ENCODE data around the gene GDPD5.

GDPD5 gene

DNA sequence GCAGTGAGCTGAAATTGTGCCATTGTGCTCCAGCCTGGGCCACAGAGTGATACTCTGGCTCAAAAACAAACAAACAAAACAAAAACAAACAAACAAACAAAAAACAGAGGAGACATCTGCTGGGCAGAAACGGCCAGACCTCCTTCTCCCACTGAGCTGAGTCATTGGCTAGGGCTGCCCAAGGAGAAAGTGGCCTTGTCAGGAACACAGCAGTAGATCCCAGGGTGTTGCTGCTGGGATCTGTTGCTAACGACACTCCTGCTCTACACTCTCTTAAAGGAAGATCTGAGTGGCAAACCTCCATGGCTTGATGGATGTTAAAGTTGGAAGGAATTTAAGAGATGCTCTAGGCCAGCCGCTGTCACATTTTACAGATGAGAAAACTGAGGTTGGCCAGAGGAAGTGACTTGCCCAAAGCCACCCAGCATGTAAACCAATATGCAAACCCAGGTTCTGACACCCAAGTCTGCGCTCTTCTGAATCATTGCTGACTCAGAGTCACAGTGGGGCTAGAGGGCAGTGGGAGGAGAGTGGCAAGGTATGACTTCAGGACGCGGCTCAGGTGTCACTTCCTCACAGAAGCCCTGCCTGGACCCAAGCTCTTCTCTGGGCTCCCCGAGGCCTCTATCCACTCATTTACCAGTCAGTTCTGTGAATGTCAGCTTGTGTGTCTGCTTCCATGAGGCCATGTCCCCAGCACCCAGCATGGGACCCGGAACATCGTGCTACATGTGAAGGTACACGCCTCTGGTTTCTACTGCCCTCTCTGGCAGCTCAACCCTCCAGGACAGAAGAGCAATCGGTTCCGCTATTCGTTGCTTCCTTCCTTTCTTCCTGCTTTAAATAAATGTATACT, 11.3 kb upstream of the GDPD5 start:
- peak in 1 of 2 experiments; percentile 19 for DNase-seq (ENCODE audit: low read depth in 2 of 2)

DNA sequence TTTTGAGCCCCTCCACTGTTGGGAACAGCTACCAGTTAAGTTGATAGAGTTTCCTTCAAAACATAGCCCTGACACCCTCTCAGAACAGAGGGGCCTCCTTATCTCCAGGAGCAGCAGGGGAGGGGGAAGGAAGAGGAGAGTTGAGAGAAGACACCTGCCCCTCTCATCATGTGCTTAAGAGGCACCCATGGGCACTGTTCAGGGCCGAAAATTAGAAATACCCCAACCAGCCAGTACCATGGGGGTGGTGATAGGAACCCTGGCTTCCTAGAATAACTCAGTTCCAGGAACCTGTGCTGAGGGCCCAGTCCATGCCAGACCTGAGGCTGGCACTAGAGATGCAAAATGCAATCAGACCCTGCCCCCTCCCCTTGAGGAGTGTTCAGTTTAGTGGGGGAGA, 9.3 kb upstream of the GDPD5 start:
- no peak for DNase-seq (ENCODE audit: low read depth in 2 of 2)

DNA sequence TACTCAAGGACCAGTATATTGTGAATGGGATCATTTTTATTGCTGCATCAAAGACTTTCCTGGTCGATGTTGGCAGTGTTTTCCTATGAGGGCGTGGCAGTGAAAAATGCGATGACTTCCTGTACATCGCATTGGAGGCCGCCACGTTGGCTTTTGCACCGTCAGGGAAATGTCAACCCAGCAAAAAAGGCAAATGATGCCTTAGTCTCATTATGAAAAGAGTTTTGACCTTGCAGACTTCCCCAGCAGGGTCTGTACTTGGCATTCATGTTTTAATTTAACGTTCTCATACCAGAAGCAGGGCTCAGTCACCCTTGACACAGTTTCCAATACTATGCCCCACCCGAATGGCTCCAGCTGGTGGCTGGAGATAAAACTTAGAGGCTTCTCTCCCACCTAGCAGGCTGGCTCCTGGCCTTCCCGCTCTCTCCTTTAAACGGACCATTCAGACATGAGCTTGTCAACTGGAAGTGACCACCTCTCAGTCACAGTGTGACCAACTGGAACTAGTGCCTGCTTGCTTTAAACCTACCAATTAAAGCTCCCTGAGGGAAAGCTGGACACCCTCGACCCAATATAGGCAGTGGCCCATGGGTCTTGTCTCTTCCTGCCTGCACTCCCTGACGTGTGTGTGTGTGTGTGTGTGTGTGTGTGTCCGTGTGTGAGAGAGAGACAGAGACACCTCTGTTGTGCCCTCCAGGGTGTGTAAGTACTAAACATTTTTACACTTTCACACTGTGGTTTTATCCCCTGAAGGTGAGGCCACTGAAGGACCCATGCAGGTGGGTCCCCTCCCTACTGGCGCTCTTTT, 8.7 kb upstream of the GDPD5 start:
- no peak for DNase-seq (ENCODE audit: low read depth in 2 of 2)

DNA sequence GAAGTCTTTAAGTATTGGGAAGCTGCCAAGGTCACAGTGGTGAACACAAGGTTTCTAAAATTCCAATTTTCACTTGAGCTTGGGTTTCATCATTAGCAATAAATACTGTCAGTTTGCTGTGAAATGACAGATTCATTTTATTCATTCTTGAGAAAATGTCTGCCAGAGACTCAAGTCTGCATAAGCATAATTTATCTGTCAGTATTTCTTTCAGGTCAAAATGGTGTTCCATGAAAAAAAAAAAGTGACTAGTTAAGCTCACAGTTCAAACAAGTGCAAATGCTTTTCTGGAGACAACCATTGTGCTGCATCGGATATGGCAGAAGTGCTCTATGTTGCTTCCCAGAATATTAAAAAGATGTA, 8.1 kb upstream of the GDPD5 start:
- DNase-seq (ENCODE audit: low read depth in 2 of 2) = no peak

DNA sequence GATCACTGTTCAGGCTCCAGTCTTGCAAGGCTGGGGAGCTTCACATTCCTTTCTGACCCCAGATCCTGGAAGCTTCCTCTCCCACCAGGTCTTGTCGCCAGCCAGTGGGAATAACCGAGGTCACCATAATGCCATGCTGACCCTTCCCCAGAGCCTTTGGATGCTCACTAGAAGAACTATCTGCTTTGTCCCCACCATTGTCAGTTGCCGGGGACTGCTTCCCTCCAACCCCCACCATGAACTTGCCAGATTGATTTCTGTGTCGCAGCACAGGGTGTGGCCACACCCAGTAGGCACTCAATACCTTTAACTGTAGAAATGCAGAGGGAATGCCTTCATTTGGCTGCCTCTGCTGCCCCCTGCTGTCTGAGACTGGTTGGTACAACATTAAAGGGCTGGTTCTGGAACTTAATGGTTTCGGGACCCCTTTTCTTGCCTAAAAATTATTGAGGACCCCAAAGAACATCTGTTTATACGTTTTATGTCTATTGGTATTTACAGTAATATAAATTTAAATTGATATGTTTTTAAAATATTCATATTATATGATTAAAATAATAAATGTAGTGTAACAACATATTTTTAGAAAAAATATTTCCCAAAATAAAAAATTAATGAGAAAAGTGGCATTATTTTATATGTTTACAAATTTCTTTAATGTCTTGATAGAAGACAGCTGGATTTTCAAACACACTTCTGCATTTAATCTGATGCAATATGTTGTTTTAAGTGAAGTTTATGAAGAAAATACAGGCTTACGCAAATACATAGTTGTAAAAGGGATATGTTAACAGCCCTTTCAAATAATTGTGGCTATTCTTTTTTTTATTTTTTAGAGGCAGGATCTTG, 6.7 kb upstream of the GDPD5 start:
- peak; percentile 50 to 73 for DNase-seq (ENCODE audit: low read depth in 2 of 2)

DNA sequence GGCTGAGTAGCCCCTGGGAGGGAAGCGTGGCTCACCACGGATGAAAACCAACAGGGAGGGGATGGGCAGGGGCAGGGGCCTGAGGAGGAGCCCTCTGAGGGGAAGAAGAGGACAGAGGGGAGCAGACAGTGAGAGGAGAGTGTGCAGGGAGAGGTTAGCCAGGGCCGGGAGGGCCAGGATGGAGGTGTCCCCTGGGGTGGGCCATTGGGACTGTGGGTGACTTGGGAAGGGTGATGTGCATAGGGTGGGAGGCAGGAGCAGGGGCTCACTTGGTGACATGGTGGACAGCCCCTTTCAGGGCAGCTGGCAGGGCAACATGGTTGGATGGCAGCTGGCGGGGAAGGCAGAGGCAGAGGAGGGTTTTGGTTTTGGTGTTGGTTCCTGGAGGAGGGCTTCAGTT, 5.6 kb upstream of the GDPD5 start:
- no peak for DNase-seq (ENCODE audit: low read depth in 2 of 2)

DNA sequence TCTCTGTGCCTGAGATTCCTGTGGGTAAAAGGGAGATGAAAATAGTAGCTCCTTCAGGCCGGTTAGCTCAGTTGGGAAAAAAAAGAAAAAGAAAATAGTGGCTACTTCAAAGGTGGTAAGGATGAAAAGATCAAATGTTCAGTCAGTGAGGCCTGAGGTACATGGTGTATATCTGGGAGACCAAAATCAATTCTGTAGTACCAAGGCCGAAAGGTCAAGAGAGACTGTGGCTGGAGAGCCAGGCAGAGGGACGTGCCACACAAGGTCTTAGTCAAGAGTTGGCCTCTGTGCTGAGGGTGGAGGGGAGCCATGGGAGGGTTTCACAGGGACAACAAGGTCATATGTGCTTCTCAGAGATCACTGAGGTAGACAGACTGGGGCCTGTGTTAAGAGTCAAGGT, 4.8 kb upstream of the GDPD5 start:
- DNase-seq (ENCODE audit: low read depth in 2 of 2) = no peak

DNA sequence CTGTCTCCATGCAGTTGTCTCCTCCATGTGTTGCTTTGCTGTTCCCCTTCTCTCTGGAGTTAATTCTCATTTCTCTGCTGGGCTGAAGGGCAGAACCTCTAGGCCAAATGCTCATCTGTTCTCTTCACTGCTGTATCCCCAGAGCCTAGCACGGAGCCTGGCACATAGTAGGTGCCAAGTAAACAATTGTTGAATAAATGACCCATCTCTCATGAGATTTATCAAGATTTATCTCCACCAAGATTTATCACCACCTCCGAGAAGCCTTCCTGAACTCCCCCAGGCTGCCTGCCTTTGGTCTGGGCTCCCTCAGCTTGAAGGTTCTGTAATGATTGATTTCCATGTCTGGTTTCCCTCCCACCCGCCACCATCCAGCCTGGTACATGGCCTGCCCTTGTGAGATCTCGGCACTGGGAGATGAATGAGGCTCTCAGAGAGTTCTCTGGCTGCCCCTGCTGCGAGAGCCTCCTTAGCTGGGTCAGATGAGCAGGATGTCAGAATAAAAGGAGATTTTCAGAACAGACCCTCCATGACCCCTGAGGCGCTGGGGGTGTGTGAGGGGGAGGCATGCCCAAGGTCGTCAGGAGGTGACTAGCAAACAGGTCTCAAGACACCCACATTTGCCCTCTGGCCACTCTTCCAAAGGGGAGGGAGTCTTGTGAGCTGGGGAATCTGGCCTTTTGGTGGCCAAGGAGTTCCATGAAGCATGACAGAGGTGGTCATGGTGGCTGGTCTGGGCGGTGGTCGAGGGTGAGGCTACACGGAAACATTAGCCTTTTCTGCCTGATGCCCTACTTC, 2.4 kb upstream of the GDPD5 start:
- no peak for DNase-seq (ENCODE audit: low read depth in 2 of 2)

DNA sequence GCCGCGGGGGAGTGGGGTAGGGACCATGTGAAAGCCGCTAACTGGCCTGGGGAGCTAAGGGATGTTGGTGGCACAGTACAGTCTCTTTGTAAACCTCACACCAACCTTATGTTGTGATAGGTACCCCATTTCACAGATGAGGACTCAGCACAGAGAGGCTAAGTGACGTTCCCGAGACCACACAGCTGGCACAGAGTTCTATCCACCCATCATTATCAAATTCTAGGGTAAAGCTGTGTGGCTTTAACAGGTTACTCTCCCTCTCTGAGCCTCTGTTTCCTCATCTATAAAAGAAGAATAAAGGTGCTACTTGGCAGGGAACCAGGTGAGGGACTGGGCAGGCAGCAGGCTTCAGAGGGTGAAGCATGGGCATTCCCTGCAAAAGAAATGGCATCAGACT, 1.4 kb upstream of the GDPD5 start:
- DNase-seq (ENCODE audit: low read depth in 2 of 2) = no peak

DNA sequence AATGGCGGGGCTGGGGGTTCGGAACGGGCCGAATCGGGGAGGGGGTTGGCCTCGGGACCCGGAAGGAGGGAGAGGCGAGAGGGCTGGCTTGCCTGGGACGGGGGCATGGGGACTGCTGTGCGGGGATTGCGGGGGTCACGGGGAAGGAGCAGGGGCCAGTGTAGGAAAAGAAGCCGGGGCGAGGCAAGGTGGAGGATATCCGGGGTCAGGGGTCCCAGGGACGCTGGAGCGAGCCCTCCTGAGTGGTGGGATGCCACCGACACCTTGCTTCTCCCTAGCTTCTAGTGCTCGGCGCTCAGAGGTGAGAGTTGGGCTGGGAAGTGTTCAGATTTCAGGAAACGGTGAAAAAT, 426 bp upstream of the GDPD5 start:
- no peak for DNase-seq (ENCODE audit: low read depth in 2 of 2)

DNA sequence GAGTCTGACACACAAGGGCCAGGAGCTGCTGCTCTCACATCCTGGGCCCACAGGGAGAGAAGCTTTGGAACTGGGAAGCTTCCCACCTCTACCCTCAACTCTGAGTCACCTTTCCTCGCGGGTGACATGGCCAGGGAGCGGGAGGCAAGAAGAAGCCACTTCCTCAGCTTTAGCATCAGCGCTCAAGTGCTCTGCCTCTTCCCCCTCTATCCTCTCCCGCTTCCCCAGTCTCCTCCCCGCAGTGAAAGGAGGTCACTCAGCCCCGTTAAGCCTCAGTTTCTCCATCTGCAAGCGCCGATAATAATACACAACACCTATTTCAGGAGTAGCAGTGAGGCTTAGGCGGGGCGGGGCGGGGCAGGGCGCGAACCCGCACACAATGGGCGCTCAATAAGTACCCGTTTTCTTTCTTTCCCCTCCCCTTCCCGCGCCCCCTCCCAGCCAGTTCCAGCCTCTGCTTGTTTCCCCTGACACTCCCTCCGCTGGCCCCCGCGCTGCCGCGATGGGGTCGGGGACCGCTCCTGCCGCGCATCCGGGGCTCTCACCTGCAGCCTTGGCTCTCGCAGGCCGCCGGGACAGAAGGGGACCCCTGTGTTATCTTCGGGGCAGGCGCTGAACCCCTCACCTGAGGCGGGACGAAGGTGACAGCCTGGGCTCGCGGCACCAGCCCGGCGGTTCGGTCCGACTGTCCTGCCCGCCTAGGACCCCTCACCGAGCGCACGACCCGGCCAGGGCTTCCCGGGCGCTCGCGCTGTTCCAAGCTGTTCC, 892 bp downstream of the GDPD5 start:
- DNase-seq (ENCODE audit: low read depth in 2 of 2) = peak in 1 of 2 experiments; percentile 18

DNA sequence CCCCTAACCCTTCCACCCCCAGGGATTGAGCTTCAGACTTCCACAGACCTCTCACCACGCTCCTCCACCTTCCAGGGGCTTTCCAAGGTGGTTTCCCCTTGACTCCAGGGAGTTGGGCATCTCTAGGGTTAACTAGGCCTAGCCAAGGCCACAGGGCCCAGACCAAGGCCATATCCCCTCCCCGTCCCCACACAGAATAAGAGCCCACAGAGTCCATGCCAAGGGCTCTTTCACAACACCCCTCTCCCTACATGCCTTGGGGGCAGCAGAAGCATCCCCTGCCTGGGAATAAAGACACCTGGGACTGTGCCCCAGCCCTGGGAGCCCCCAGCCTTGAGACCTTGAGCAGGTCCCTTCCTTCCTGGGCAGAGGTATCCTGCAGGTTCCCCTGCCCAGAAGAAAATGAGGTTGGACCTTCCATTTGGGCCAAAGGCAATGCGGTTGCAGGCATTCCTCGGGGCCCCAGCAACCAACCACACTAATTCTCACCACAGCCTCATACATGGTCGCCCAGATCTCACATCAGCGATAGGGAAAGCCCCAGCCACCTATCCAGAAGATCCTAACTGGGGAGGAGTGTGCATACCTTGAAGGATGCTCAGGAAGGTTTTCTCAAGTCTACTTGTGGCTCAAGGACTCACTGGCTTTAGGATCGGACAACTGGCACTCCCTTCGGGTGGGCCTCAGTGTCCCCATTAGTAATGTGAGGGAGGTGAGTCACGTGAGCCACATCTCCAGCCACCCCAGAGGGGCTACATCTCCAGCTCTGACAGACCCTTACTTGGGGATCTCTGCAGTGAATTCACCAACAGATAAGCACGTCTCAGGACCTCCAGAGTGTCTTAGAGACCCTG, 1.7 kb downstream of the GDPD5 start:
- no peak for DNase-seq (ENCODE audit: low read depth in 2 of 2)

DNA sequence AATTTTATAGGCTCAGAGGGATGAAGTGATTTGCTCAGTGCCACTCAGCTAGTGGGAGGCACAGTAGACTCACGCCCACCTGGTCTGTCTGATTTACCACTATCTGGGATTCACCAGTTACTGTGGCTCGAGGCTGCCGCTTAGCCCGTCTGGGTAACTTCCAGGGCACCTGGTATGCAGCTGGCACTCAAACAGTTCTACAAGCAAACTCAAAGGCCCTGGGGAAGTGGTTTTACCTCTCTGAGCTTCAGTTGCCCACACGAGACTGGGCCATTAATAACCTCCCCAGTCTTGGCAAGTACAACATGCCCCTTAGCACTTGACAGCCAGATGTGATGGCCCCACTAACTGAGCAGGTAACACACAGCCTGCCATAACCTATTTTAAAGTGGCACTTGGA, 2.6 kb downstream of the GDPD5 start:
- no peak for DNase-seq (ENCODE audit: low read depth in 2 of 2)

DNA sequence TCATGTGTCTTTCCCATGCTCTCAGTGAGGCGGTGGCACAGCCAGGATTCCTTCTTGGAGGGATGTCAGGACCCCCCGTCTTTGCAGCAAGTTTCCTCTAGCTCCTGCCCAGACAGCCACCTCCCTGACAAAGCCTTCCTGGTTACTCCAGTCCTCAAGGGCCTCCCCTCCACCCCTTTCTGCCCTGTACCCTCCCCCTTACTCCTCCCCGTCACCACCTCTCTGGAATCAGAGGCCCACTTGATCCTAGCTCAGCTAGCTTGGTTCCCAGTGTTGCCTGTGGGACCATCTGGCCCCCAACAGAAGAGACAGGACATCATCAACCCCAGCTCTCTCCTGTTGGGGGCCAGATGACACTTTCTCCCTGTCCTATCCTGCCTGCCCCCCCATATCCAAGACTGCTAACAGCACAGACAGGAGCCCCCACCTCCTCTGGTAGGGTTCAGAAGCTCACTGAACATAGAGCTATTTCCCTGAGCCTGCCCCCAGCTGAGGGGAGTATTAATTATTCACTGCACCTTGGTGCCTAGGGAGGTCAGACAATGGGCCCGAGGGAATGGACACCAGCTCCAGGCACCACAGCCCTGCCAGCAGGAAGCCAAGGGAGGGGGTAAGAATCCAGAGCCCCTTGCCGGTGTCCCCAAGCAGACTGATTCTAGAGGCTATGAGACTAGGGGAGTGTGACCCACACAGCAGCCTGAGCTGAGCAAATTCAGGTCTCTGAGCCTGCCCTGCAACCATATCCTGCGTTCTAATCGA, 3.3 kb downstream of the GDPD5 start:
- no peak for DNase-seq (ENCODE audit: low read depth in 2 of 2)

DNA sequence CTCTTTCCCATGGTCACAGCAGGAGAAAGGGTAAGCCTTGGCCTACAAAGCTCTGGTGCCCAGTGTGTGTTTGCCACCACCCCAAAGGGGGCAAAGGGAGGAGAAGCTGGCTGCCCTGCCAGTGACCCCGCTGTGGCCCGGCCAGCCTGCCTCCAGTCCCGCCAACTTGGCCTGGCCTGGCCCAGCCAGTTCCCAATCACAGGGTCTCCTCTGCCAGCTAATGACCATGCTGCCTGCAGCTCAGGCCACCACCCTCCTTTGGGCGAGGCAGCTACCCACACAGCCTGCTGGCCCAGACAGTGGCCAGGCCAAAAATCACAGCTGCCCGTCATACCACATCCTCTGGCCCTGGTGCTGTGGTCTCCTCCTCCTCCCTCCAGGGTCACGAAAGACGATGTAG, 5.1 kb downstream of the GDPD5 start:
- DNase-seq (ENCODE audit: low read depth in 2 of 2) = no peak

DNA sequence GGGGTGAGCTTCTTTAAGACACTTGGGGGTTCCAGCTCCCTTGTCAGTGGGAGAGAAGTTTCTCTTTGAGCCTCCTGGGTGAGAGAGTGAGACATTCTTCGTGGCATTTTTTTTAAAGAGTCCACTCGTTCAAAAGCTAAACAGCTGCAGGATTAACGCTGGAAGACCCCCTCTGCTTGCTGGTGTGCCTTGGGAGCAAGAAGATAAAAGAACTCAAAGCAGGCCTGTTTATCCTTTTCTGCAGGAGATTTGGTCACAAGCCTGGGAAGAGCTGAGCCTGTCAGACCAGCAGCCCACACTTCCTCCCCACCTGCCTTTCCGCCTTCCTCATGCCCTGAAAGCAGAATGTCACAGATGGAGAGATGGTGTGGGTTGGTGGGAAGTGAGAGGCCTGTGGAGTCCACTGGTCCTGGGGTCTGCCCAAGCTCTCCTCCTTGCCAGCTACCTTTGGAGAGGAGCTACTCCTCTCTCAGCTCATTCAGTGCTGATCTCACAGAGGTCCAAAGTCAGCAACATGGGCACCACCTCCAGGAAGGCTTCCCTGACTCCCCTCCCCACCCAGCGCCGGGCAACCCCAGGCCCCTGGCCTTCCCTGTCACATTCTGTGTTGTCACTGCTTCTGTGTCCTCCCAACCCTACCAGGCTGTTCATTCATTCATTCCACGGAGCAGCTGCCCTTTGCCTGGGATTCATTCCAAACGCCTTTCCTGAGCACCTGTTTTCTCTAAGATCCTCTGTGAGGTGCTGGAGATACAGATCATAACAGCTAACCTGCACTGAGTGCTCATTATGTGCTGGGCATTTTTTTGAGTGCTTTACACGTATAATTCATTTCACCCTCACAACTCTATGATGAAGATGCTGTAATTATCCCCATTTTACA, 6.7 kb downstream of the GDPD5 start:
- DNase-seq (ENCODE audit: low read depth in 2 of 2) = no peak

DNA sequence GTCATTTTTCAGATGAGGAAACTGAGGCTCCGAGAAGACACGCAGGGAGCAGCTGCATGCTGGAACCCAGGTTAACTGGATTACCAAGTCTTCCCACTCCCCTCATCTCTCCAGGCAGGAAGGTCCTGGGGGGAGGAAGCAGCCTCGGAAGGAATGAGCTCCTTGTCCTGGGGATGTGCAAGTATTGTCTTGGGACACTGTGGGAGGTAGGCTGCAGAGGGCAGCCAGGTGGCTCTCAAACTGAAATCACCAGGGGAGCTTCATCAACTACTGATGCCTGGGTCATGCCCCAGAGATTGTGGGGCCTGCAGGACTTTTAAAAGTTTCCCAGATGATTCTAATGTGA, 7.6 kb downstream of the GDPD5 start:
- DNase-seq (ENCODE audit: low read depth in 2 of 2) = no peak

DNA sequence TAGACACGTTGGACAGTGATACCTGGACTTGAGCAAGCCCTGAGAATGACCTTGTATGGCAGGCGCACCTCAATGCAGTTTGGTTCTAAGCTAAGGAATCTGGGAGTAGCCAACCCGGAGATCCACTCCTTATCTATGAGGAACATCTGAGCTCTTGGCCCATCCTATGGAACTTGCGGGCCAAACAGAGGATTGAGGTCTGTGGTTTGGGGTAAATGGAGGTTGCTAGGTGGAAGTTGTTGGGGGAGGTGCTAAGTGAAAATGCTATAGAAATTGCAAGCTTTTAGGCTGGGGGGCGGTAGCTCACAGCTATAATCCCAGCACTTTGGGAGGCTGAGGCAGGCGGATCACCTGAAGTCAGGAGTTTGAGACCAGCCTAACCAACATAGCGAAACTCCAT, 8.9 kb downstream of the GDPD5 start:
- DNase-seq (ENCODE audit: low read depth in 2 of 2) = no peak
